Stimulated activated CD4-positive, alpha-beta T cell treated with anti-CD3 and anti-CD28 coated beads, Interleukin-15, amount 100 ng/mL, for 48 hours (primary cell): ENCODE results near the gene EHMT1.

ENCODE experiments used
- DNase-seq, 2 donors: peaks; one replicate each; pipeline ENCODE4 v3.0.0-alpha.2; 2020; ENCODE audit warnings: low read depth in 2 of 2

EHMT1 gene

DNA sequence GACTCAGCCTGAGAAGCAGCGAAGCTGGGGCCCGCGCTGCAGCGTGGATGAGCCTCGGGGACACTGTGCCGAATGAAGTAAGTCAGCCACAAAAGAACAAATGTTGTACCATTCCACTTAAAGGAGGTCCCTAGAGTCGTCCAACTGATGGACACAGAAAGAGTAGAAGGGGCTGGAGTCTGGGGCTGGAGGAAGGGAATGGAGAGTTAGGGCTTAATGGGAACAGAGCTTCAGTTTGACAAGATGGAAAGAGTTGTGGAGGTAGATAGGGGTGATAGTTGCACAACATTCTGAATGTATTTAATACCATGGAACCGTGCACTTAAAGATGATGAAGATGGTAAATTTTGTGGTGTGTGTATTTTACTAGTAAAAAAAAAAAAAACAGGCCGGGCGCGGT lies 119.9 kb downstream of the EHMT1 start:
- no peak for DNase-seq

DNA sequence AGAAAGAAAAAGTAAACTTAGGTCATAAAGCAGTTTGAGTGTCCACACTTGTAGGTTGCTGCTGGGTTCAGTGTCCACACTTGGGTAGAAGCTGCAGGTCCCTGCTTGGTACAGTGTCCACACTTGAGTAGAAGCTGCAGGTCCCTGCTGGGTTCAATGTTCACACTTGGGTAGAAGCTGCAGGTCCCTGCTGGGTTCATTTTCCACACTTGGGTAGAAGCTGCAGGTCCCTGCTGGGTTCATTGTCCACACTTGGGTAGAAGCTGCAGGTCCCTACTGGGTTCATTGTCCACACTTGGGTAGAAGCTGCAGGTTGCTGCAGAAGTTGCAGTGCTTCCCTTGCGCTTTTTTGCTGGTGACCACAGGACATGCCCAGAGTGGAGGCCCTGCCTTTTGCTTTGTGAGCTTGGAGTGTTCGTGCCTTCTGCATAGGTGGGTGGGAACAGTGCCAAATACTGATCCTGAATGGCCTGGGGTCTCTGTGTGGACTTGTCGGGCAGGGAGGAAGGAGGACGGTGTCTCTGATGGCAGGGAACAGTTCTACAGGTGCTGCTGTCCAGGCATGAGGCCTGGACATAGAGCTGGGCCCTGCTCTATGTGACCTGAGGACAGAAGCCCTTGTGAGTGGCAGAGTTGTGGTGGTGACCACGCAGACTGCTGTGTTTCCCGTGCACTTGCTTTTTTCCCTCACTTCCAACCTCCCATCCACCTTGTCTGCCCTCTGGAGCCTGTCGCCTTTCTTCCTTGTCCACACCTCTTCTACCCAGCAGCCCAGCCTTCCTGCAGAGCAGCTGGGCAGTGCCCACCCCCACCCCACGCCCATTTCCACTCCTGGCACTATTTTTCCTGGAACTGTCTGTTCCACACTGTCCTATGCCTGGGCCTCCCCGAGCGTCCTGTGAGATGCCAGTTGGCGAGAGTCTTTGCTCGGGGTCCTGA lies 120.8 kb downstream of the EHMT1 start:
- DNase-seq = no peak

DNA sequence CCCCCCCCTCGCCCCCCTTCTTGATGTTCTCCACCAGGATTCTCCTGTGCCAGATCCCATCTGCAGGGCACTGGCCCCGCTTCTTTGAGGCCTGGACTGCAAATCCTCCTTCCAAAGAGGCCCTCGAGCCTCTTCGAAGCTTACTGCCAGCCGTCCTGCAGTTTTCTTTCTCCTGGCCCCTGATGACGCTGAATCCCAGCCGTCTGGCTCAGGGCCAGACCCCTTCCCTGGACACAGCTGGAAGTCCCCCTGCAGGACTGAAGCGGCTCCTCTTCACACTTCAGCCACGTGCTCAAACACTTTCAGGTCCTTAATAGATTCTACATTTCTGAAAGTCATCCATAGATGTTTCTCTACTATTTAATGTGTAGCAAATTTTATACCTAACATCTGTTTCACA lies 121.5 kb downstream of the EHMT1 start:
- no peak for DNase-seq

DNA sequence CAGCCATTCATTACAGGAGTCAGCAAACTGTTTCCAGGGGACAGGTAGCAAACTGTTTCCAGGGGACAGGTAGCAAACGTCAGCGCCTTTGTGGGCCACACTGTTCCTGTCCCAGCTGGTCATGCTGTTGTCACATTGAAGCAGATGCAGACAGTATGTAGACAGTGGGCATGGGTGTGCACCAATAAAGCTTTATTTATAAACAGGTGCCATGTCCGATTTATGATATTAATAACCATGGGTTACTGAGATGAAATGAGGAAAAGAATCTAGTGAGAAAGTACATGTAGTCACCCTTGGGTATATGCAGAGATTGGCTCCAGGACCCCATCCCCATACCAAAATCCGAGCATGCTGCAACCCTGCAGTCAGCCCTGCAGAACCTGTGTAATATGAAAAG lies 122.5 kb downstream of the EHMT1 start:
- no peak for DNase-seq

DNA sequence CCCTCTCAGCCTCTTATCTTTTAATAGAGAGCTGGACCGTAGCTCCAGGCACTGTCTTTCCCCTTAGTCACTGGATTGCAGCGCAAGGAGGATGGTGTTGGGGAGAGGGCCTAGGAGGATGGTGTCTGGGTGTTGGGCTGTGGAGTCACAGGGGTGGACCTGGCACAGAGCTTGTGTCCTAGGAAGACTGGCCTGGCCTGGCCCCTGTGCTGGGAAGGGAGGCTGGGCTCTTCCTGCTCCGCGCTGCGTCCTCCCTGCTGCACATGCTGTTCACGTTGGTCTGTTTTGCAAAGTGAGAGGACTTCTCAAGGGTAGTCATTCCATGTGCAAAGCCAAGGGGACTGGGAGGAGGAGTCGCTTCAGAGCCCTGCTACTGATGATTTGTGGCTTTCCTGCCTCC lies 123.9 kb downstream of the EHMT1 start:
- DNase-seq = no peak

DNA sequence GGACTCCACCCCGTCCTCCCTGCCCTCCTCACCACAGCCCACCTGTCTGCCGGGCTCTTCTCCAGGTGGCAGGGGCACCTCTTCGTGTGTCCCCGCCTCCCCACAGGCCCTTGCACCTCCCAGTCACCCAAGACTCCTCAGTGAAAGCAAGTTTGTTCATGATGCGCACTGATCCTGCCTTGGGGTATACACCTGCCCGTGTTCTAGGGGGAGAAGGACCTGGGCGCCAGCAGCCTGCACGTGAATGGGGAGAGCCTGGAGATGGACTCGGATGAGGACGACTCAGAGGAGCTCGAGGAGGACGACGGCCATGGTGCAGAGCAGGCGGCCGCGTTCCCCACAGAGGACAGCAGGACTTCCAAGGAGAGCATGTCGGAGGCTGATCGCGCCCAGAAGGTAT lies 124.9 kb downstream of the EHMT1 start:
- no peak for DNase-seq

DNA sequence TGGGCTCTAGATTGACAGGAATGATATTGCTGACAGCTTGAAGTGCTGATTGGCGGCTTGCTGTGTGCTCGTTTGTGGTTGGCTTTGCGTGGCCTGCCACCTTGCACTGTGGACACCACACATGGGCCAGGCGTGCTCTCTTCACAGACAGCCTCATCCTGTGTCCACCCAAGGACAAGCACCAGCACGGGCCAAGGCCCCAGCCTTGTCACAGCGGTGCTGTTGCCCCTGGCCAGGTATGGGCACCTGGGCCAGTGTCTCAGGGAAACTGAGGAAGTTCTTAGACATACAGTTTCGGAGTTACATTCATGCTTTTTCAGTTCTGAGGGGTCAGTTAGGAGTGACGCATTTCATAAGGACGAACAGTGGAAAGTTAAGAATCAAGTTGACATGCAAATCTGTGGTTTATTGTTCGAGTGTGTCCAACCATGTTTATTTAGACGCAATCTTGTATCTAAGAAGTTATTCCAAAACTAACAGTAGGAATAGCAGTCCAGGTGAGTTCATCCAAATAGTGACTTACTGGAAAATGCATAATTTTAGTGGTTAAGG lies 125.9 kb downstream of the EHMT1 start:
- DNase-seq = no peak

DNA sequence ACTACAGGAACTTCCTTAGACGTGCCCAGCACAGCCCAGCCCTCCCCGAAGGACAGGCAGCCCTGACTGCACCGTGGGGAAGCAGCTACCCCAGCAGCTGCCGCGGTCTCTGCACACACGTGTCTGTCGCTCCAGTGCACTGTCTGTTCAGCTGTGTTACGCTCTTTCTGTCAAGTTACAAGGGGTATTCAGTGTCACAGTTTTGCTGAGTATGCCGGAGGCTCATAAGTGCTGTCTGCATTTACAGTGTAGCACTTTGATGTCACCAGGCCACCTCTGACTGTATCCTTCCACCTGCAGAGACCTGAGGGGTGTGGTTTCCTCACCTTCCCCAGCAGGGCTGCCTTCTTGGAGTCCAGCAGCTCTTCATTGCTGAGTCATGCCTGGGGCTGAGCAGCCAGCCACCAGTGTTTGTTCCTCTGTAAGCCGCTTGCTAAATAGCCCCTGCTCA lies 126.8 kb downstream of the EHMT1 start:
- DNase-seq = no peak

DNA sequence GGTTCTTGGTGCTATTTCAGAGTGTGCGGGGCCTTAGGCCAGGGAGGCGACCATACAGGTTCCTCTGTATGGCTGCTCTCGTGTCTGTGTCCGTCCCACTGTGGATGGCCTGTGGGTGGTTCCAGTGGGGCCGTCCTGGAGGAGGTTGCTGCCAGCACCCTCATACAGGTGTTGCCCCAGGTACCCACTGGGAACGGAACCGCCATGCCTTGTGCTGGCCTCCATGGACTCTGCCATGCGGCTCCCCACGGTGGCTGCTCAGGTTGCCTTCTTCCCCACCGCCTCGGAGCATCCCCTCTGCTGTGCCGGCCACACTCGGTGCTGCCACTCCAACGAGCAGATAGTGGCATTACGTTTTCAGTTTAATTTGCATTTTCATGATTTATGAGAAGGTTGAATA lies 129.5 kb downstream of the EHMT1 start:
- no peak for DNase-seq

DNA sequence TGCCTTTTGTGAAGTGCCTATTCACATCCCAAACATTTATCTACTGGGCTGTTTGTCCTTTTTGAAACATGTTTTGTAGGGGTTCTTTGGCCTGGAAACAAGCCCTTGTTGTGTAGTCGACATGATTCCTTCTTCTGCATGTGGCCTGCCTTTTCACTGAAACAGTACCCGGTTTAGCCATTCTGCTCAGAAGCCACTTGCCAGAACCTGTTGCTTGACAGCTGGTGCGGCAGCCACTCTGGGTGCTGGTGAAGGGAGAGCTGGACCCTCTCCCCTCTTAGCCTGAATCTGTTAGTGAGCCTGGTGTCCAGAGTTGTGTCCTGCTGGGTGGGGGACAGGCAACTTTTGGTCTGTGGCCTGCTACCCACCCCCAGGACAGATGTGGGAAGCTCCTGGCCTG lies 129.9 kb downstream of the EHMT1 start:
- no peak for DNase-seq

DNA sequence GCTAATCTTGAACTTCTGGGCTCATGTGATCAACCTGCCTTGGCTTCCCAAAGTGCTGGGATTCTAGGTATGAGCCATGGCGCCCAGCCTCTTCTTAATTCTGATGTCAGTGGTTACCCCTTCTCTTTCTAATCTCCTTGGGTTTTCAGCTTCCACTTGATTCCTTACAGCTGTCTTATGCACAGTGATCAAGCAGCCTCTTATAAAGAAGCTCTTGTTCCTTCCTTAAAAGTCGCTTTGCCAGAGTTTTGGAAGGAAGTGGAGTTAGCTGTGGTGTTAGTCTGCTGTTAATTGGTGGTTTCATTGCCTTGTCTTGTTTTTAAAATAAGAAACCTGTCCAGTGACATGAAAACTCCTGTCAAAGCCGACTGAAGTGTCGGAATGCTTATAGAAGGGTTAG lies 130.7 kb downstream of the EHMT1 start:
- no peak for DNase-seq

DNA sequence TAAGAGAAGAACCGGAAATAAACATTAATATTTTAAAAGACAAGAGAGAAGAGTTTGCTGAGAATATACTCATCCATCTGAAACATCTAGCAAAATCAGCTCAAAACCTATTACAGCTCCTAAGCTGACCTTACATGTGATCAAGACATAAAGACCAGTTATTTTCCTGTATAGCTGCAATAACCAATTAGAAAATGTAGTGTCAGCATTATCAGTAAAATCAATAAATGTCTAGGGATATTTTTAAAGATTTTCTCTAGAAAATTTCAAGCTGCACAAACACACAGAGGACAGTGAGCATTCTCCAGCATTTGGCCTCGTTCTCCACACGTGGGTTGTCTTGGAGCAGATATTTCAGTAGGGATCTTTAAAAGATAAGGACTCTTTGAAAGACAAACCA lies 131.2 kb downstream of the EHMT1 start:
- no peak for DNase-seq

DNA sequence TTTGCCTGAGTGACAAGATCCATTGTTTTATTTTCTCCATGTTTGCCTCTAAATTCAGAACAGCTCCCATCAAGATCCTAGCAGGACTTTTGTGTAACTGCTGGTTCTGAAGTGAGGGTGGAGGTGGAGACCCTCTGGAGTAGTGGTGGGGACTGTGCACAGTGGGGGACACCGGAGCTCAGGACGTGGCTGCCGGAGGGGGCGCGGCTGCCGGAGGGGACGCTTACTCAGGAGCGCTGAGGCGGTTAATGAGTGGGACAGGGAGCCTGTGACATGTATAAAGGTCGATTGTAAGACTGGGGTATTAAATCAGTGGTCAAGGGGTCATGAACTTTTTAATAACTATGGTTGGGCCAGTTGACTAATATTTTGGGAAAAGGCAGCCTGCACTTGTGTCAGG lies 131.8 kb downstream of the EHMT1 start:
- no peak for DNase-seq

DNA sequence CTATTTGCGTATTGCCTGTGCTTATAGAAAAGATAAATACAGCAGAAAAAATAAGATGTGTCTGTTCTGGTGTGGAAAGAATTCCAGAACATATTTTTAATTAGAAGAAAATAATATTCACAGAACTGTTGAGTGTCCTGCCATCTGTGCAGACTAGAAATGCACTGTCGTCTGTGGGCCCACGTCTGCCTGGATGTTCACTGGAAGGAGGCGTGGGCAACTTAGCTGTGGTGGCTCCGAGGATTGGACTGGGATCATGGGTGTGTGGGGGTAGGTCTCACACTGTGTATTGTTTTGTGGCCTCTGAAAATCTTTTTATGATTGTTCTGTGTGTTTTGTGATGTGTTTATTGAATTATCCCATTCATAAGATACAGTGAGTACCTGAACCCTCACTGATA lies 132.8 kb downstream of the EHMT1 start:
- no peak for DNase-seq

DNA sequence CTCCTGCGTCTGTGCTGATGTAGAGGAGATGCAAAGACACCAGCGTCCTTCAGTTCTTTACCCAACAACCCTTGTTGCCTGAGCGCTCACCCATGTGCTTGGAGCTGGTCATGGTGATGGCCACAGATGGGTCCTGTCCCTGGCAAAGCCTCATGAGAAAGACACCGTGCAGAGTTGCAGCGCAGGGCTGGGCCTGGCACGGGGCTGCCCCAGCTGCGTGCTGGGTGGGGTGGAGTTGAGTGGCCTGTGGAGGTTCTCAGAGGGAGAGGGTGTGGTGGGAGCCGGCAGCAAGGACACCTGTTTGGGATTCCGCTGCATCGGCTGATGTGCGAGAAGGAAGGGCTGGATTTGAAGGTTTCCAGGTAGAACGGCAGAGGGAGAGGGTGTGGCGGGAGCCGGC lies 133.6 kb downstream of the EHMT1 start:
- DNase-seq = no peak

DNA sequence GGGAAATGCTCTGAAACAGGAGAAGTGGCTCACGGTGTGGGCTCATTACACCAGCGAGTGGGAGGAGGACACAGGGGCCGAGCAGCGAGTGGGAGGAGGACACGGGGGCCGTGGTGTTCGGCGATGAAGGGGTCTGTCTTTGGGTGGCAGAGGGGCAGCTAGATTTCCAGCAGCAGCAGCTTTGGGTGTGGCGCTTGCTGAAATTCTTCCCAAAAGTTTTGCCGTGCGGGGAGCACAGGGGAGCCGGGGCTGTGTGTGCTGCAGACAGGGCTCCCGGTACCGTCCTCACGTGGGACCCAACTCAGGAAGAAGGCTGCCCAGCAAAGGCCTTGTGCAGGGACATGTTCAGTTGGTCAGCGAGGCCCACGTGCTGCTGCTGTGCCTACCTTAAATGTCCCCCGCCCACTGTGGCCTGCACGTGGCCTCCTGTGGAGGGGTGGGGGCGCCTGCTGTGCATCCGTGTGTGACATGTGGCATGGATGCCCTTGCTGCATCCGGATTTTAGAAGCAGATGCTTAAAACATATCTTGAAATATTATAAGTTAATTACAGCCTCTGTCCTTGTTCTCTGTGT lies 134.5 kb downstream of the EHMT1 start:
- DNase-seq = no peak

DNA sequence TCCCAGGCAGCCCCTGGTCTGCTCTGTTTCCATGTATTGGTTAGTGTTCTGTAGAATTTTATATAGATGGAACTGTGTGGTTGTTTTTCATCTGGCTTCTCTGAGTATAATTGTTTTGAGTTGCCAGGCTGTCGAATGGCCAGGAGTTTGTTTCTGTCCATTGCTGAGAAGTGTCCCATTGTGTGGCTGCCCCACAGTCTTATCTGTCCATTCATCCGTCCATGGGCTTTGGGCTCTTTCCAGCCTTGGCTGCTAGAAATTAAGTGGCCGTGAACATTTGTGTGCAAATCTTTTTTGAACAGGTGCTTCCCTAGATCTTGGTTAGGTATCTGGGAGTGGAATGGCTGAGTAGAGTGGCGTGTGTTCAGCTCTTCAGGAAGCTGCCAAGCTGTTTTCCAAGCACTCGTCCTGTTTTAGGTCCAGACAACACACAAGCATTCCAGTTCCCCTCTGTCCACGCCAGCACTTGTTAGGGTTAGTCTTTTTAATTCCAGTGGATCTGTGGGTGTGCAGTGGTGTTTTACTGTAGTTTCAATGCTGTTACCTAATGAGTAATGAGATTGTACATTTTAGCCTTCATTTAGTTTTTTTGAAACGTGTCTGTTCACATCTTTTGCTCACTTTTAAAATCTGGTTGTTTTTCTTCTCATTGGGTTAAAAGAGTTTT lies 136.6 kb downstream of the EHMT1 start:
- DNase-seq = no peak

DNA sequence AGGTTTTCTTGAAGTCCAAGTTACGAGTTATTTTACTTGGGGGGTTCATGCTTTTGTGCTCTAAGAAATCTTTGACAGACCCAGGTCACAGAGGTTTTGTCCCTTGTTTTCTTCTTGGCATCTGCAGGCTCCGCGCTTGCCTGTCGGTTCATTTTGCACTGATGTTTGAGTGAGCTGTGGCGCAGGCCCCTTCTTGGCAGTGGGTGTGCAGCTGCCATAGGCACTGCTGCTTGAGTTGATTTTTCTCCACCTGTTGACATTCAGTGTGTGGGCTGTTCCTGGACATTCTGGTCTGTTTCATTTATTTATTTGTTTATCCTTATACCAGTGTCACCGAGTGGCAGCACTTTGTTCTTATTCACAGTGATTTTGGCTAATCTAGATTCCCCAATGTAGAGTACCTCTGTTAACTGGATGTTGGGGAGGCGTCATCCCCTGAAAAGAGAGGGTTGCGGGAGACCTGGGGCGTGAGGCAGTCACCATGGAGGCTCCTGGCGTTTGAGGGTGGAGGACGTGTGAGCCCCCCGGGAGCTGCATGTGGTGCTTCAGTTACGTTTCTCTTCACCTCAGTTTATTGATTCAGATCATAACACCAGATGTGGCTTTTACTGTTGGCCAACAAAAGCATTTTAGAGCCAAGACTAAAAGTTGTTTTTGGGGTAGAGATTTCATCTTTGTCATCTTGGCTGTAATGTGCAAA lies 137.4 kb downstream of the EHMT1 start:
- DNase-seq = no peak

DNA sequence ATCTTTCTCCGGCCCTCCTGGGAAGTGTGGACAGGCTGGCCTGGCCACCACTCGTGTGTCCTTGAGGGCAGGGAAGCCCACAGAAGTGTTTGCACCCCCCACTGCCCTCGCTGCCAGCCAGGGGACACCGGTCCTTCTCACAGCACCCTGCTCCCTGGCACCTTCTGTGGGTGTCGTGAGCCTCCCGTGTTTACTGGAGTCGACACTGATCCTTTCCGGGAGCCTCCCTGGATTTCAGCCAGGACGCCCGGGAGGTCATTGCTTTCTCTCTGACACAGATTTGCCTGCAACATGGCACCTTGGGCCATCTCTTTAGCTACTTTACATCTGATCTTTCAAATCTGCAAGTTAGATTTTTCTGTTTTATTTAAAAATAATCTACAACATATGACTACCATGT lies 138.3 kb downstream of the EHMT1 start:
- no peak for DNase-seq

DNA sequence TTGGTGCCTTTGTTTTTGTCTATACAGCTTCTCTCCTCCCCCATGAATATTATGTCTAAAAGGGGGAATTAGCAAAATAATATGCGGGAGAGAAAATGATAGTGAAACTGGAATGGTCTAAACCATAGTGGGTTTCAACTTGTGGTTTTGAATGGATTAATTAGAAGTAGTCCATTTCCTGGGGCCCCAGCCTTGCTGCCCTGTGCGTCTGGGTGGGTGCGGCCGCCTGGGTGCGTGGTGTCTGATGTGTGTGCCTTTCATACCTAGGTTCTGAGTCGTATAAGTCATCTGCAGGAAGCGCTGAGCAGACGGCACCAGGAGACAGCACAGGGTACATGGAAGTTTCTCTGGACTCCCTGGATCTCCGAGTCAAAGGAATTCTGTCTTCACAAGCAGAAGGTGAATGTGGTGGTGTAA lies 138.8 kb downstream of the EHMT1 start:
- no peak for DNase-seq

DNA sequence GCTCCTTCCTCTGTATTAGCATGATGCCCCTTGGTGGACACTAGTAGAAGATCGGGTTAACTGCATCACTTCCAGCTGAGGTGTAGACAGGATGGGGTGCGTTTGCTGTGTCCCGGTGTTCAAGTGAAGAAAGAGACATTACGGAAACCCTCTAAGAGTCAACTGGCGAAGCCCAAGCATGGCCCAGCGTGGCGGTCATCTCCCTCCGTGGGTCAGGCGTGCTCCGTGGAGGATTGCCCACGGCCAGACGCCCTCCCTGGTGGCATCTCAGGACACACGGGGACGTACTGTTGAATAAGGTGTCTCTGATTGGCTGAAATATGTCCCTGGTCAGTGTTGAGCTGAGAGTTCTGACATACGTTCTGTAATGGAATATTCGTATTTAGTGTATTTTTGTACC lies 139.3 kb downstream of the EHMT1 start:
- no peak for DNase-seq

DNA sequence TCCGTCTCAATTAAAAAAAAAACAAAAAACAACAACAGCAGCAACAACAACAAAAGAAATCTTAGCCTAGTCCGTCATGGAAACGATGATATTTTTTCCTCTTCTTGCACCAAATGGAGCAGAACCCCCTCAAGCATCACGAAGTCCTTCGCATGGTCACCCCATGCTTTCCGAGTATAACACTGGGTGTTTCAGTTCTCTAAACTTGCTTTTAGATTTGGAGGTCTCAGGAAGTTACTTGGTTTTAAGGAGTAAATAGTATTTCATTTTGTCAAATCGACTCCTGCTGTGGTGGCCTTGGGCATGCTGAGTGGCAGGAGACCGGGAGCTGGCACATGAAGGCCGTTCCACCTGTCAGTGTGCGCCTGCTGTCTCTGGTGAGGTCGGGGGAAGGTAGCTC lies 140.3 kb downstream of the EHMT1 start:
- DNase-seq = no peak
